ENCODE data around the gene AATK. TPM values are rescaled to one million over a fixed set of nuclear protein-coding genes. Genes with fewer than 3 reads are reported as not detected.
"Not testable (repeated sequence)": the region's sequence is repeated elsewhere in the genome, so short reads cannot be mapped to it uniquely, and the experiment has no call there.

The AATK gene
- total RNA-seq, 1 donor from 2014 or later: 0.39 TPM

DNA sequence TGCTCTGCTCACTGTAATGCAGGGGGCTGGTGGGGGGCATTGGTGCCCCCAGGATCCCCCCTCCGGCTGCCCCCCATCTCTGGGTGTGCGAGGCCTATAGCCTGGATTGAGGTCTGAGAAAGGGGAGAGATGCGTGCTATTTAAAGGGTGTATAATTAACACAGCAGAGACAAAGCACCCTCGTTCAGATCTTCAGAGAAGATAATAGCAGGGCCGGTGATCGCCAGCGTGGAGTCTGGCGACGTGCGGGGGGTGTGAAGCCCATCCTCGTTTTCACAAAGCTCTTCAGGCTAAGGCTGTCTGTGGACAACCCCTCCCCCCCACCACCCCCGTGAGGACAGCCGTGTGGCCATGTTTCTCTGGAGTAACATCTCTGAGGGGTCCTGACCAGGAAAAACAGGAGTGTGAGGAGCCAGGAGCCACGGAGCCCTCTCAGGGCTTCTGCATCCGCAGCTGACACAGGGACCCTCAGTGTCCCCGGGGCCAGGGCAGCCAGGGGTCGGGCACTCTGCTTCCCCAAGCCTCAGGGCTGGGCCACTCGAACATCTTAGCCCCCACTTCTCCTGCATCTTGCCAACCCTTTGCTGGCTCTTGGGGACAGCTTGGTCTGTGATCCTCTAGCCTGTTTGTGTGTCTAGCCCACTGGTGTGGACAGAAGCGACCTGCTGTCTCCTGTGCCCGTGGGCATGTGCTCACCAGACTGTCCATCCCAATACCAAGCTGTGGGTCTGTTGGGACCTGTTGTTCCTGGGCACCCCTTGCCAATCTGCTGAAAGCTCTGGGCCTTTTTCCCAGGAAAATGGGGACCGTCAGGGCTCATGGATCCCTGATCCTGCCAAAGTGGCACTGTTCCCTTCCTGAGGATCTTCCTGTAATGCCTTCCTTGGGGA, 72.2 kb downstream of the AATK start:
- intact Hi-C loops (cut with micrococcal nuclease): loop anchor here (2.0 kb wide), 1 partner anchor 59 kb away; the partner anchor contains the start of gene BAIAP2

DNA sequence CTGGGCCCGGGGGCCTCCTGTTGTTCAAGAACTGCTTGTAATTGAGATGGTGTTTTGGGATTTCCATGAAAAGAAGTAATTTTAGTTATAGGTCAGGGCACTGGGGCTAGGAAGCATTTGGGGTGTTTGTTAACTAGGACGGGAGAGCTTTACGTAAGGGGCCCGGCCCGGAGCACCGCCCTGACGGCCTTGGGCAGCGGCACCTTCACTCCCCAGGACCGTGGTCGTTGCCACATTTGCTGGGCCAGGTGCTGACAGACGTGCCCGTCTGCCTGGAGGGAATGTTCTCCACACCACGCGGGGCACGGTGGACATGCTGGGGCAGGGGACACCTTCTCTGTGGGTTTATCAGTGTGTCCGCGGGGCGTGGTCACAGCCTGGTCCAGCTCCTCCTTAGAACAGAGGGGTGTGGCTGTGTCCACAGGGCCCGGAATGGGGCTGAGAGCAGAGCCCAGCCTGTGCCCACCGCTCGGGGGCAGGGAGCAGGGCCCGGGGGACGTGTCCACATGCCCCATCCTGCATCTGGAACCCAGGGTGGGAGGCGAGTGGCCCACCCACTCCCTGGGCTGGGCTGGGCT, 73.4 kb downstream of the AATK start:
- intact Hi-C loops (cut with micrococcal nuclease): no loop called here

DNA sequence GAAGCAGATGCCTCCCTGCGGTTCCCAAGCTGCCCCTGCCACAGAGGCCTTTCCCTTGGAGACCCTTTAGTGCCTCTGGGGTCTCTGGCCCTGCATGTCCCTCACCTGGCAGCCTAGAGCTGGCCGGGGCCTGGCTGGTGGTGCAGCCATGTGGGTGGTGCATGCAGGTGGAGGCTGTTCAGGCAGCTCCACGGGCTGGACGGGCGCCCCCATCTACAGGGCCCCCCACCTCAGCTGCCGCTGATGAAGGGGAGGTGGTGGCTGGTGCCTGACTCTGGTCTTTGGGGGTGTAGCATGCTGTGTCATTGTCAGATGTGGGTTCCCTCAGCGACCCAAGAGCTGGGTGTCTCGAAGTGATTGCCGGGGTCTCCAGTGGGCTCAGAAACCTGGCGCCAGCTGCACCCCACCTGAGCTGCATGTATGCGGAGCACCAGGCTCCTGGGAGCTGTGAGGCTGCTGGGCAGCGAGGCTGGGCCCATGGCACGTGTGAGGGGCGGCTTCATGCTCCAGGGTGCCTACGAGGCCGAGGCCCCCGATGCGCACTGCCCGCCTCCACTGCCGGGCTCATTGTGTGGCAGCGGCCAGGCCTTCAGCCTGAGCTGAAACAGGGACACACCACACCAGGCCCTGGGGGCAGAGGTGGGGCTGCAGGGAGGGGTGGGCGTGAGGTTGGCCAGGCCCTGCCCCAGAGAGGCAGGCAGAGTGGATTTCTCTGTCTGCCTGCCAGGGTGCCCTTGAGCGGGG, 74.1 kb downstream of the AATK start:
- intact Hi-C loops (cut with micrococcal nuclease): no loop called here

DNA sequence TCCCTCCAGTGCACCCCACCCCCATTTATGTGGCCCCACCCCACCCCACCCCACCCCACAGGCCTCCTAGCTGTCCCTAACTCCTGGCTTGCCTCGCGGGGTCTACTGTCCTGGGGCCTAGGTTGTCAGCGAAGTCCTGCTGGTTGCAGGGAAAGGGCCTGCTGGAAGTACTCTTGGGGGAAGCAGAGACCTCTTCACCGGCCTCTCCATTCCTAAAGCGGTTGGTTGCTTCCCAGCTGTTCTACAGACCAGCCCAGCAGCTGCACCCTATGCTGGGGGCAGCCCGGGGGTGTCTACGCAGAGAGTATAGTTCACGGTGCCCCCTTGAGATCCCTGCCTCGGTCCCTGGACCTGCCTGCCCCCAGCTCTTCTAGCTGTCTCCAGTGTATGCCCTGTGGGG, 74.9 kb downstream of the AATK start:
- intact Hi-C loops (cut with micrococcal nuclease): no loop called here

DNA sequence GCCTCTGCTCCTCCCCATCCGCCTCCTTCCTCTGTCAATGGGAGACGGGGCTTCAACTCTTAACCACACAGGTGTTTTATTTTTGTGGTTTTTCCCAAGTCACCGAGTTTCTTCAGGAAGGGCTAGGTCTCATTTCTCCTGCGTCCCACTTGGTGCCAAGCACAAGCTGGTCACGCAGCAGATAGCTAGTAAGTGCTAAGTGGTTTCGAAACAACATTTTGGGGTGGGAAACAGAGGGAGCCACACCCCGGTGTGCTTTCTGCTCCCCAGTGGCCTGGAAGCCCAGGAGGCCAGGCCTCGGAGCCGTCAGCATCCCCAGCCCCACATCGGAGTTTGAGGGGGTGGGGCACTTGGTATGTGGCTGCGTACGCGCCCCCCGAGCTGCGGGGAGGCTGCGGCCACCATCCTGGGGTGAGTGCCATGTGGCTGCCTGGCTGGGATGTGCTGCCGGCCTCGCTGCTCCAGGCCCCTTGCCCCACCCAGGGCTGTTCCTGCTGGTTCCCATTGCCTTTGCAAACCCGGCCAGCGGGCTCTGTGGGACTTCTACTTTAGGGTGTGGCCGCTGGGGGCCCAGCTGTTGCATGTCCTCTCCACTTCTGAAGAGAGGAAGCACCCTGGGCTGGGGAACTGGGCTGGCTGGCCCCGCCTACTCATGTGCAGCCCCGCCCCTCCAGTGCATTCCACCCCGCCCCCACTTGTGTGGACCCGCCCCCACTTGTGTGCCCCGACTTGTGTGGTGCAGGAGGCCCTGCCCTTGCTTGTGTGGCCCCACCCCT, 75.5 kb downstream of the AATK start:
- intact Hi-C loops (cut with micrococcal nuclease): no loop called here

DNA sequence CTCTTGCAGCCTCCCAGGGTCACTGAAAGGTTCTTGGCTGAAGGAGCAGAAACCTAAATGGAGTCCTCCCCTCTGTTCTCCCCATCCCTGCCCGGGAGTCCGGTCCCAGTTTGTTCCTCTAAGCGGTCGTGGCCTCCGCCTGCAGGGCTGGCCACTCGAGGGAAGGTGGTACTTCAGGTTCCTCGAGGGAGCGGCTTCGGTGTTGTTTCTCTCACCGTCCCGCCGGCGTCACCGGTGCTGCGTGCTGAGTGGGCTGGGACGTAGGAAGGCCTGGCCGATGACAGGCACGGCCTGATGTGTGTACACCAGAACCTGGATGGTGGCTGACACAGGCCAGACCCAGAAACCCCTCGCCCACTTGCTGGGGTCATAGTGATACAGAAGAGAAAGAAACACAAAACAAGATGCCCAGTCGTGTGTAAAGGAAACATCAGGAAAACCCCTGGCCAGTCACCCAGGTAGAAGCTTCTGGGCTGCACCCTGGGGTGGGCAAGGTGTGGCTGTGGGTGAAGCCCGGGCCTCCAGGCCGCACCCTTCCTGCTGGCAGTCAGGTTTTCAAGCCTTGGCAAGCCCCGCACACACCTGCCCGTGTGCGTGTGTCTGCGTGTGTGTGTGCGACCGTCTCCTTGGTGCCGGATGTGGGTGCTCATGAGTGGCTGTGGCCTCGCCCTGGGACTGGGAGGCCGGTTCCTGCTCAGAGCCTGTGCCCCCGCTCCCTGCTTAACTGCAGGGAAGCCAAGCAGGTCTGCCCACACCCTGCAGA, 79.1 kb downstream of the AATK start:
- intact Hi-C loops (cut with micrococcal nuclease): no loop called here

DNA sequence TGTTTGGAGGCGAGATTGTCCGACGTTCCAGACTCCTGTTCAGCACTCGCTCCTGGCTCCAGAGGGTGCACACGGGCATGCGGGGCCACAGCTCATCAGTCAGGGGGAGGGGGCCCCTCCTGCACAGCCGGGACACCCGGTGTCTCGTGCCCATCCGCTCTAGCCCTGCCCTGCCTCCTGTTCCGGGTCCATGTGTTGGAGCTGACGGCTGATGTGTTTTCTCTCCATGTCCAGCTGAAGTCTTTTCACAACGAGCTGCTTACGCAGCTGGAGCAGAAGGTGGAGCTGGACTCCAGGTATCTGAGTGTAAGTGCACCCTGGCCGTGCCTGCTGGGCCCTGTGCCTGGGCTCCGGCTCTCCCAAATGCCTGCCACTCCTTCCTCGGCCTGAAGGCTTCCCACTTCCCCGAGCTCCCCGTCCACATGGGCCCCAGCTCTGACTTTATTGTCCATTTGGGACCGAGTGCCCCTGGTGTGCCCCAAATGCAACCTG, 80.6 kb downstream of the AATK start:
- intact Hi-C loops (cut with micrococcal nuclease): no loop called here

DNA sequence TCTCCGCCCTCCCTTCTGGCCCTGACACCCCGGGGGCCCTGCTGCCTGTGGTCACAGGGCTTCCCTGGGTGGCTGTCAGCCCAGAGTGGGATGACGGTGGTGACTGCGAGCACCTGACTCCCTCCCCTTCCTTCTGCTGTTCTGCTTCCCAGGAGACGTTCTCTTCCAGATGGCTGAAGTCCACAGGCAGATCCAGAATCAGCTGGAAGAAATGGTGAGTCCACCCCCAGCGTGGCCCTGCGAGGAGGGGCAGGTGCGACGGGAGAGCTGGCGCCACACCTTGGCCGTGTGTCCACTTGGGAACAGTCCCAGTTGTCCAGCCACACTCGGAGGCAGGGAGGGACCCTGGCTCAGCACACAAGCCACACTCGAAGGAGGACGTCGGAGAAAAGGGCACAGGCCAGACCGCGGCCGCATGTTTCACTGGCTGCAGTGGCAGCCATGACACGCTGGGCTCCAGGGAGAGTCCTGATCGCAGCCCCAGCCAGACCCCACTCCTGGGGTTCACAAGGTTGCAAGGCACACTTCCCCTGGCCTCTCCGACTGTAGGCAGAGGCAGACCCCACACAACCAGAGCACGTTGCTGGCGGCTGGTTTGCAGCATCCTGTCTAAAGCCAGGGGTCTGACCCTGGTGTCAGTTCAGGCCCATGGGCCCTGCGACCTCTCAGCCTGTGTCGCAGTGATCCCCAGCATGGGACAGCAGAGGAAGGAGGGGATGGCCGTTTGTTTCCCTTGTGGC, 81.2 kb downstream of the AATK start:
- intact Hi-C loops (cut with micrococcal nuclease): no loop called here

DNA sequence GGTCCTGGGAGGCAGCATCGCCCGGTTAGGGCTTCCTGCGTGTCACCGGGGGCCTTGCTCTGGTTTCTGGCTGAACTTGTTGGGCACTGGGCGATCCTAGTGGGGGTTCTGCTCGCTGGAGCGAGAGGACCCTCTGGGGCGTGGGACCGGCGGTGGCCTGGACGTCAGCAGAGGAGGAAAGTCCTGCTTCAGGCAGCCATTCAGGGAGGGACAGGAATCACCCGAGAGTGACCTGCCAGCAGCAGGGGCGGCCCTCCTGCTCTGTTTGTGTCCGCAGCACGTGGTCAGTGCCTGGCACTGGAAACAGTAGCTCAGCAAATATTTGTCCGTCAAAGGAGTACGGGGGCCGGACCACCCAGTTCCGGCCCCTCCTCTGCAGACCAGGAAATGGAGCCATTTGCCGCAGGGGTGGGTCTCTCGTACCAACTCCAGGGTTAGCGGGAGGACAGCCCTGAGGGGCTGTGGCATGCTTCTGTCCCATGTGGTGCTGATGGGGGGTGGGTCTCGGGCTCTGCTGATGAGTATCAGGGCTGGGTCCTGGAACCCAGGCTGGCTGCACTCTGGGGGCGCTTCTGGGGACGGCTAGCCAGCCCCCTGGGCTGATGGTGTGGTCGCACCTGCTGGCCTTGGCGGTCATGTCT, 82.8 kb downstream of the AATK start:
- intact Hi-C loops (cut with micrococcal nuclease): no loop called here

DNA sequence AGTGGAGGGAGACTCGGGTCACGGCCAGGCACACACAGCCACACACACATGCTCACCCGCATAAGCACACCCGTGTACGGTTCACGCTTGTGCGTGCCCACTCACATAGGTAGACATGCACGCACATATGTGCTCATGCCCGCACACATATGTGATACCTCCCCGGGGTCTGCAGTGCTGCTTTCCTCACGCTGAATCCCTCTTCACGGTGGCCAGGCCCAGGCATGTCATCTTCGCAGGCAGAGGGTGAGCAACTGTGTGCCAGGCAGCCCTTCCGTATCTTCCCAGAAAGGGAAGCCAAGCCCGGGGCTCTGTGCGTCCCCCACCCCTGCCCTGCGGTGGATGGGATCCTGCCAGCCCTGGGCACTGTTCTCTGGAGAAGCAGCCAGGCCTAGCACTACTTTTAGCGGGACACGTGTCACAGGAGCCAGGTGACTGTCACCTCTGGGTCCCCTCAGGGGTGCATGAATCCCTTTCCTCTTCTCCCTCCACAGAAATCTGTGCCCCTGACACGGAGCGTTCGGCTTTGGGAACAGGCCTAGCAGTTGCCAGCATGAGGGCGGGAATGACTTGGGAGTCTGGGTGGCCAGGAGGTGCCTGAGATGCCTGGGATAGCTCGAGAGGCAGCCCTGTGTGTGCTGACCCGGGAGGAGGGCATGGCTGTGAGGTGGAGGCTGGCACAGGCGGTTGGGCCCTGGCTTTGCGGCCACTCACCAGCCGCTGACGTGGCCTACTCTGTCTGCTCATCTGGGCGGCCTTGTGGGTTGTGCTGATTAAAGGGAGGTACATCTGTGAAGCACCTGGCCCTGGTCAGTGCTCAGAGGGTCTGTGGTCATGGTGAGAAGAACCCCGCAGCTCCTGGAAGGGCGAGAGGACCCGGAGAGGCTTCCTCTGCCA, 83.6 kb downstream of the AATK start:
- intact Hi-C loops (cut with micrococcal nuclease): no loop called here

DNA sequence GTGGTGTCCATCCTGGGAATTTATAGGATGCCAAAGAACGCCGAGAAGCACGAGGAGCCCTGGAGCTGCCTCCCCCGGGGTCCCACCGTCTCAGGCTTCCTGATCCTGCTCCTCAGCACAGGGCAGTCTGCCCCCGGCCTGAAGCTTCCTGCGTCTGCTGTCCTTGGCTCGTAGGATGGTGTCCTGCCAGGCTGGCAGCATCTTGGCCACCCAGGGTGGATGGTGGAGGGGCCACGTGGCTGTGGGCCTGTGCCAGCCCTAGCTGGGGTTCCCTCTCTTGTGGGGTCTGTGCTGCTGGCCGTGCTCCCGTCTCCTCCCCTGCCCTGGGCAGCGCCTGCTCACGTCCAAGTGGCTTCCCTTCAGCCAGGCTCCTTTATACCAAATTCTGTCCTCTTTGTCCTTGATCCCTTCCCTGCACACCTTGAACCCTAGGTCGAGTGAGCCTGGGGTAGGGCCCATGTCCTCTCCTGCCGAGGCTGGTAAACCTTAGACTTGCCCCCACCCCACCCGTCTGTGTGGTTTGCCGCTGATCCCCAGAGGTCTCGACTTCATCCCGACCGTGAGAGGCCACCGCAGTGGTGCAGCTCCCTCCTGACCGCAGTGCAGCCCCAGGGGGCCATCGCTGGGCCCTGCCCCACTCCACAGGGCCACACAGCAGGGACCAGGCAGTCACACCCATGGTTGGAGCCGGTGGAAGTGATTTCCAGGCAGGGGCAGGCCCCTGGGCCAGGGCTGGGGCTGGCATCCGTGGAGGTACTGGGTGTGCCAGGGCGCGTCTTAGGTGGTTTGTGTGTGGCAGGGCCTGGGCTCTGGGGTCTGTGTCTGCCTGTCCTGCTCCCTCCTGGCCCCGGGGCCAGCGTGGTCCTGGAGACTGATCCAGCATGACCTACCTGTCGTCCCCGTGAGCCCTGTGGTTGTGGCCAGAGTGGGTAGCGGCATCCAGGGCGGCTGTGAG, 84.5 kb downstream of the AATK start:
- intact Hi-C loops (cut with micrococcal nuclease): no loop called here

DNA sequence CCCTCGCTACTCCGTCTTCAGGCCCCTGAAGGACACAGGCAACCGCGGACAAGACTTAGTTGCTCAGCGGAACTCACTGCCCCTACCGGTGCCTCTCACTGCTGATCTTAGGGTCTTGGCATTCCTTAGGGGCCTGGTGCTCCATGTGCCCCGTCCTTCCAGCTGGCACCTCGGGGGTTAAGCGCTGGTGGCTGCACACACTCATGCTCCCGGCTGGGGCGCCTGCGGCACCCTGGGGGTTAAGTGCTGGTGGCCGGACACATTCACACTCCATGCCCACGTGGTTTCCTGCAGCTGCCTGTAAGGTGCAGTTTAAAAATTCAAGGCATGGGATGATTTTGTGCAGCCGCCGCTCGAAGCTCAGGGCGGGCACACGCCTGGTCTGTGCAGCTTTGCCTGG, 86.0 kb downstream of the AATK start:
- intact Hi-C loops (cut with micrococcal nuclease): no loop called here

DNA sequence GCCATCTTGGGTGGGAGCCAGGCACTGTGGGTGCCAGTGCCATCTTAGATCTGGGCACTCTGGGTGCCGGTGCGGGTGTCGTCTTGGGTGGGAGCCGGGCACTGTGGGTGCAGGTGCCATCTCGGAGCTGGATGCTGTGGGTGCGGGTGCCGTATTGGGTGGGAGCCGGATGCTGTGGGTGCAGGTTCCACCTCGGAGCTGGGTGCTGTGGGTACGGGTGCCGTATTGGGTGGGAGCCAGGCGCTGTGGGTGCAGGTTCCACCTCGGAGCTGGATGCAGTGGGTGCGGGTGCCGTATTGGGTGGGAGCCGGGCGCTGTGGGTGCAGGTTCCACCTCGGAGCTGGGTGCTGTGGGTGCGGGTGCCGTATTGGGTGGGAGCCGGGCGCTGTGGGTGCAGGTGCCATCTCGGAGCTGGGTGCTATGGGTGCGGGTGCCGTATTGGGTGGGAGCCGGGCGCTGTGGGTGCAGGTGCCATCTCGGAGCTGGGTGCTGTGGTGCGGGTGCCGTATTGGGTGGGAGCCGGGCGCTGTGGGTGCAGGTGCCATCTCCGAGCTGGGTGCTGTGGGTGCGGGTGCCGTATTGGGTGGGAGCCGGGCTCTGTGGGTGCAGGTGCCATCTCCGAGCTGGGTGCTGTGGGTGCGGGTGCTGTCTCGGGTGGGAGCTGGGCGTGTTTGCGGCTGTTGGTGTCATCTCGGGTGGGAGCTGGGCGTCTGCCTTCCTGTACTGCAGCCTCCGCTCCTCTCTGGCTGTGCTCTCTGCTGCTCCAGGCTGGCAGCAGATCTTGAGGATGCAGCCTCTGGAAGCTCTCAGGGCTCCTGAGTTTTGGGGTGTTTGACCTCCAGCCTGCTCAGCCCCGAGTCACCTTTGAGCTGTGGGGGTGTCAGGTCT, 87.8 kb downstream of the AATK start:
- intact Hi-C loops (cut with micrococcal nuclease): not testable (repeated sequence)

DNA sequence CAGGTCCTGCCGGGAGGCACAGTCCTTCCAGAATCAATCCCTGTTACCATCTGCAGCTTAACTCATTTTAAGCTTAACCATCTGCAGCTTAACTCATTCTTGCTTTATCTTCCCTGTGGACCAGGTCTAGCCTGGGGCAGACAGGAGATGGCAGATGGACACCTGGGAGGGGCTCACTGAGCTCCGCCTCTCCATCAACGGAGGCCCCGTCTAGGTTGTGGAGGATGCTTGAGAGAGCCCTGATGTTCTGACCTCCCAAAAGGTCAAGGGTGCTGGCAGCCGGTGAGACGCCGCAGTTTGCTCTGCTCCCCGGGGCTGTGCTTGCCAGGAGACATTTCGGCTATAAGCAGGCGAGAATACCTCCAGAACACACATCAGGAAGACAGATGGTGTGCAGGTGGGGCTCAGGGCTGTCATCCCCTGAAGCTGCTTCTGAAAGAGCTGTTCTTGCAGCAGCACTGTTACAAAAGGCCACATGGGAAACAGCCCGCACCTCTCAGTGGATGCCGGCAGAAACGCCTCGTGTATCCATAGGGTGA, 89.8 kb downstream of the AATK start:
- intact Hi-C loops (cut with micrococcal nuclease): no loop called here

DNA sequence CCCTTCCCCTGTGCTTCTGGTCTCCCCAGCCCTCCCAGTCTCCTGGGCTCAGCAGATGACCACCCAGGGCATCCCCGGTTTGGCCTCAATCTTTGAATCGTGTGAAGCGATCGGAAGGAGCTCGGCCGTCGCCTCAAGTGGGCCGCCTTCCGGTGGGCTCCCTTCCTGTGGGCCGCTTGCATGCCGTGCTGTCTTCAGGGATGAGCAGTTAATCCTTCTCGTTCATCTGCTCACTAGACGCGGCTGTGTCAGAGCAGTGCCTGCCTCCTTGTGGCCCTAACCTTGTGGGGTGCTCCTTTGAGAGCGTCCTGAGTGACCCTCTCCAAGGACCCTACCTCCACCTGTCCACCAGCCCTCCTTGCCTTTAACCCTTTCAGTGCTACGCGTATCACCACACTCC, 90.7 kb downstream of the AATK start:
- intact Hi-C loops (cut with micrococcal nuclease): no loop called here

DNA sequence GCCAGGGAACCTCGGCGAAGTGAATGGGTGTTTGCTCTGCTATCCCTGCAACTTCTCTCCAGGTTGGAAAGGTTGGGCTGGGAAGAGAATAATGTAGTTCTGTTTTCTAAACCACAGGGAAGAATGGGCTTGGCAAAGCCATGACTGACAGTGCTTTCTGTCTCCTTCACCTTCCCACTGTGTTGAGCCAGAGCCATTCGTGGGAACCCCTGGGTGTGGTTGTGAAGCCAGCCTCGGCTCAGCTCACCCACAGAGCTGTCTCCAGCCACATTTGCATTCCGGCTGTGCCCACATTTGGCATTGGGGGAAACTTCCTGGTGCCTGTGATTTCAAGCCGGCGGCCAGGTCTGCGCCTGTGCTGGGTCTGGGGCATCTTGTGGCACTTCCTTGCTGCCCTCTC, 91.1 kb downstream of the AATK start:
- intact Hi-C loops (cut with micrococcal nuclease): no loop called here

Measured in T-helper 1 cell treated with Interleukin-12 subunit alpha and Interleukin-12 subunit beta and Interleukin-4 antibody, amounts not matched to agents 30 ng/mL and 1 ng/mL, for 36 hours (primary cell).